K562 (cell line): ENCODE measurements around the gene CD164. TPM values are rescaled to one million over a fixed set of nuclear protein-coding genes. Genes with fewer than 3 reads are reported as not detected.

Source experiments
- ATF4 ChIP-seq: fragments of 450-650 bp; formaldehyde crosslinking; IDR thresholded peaks from 2 replicates; pipeline ENCODE4 v1.4.0; 2022; ENCODE audit warnings: mild to moderate bottlenecking, moderate library complexity
- FOSL1 ChIP-seq: fragments of 200-800 bp; sonication (Bioruptor generic); conservative IDR thresholded peaks from 2 replicates; pipeline ENCODE4 v1.6.1; 2016; ENCODE audit warnings: missing genetic modification characterization, missing compliant biosample characterization
- KAT7 ChIP-seq: sonication (generic); formaldehyde crosslinking; IDR thresholded peaks from 2 replicates; pipeline ENCODE4 v1.8.0; 2022; ENCODE audit warnings: missing genetic modification reagents, mild to moderate bottlenecking, borderline replicate concordance
- MGA ChIP-seq: fragments of 450-650 bp; IDR thresholded peaks from 2 replicates; pipeline ENCODE4 v1.6.1; 2016; ENCODE audit warnings: mild to moderate bottlenecking, moderate library complexity
- NFRKB ChIP-seq: fragments of 450-650 bp; IDR thresholded peaks from 2 replicates; pipeline ENCODE4 v1.6.1; 2016; ENCODE audit warnings: low read depth
- NFYB ChIP-seq: IDR thresholded peaks from 2 replicates; pipeline ENCODE4 v1.6.1; 2011; ENCODE audit warnings: mild to moderate bottlenecking, moderate library complexity; ENCODE audit not compliant: insufficient read length; ENCODE audit errors: extremely low read depth
- NONO ChIP-seq, 2 experiments: fragments of 200-400 bp in 1 of 2; fragments of 450-650 bp in 1 of 2; formaldehyde crosslinking in 1 of 2; IDR thresholded peaks; 2 replicates each; pipeline ENCODE4 v1.6.1; 2017; ENCODE audit warnings: low read depth in 2 of 2, mild to moderate bottlenecking in 2 of 2, moderate library complexity in 2 of 2, low read length in 1 of 2
- NRF1 ChIP-seq, 2 experiments: fragments of 450-650 bp; IDR thresholded peaks in 1 of 2; conservative IDR thresholded peaks in 1 of 2; 2 replicates each; pipeline ENCODE4 v1.6.1; 2014; ENCODE audit warnings: mild to moderate bottlenecking in 2 of 2
- RAD51 ChIP-seq: fragments of 450-650 bp; IDR thresholded peaks from 2 replicates; pipeline ENCODE4 v1.7.1; 2016; ENCODE audit warnings: low read depth, mild to moderate bottlenecking, borderline replicate concordance
- SMARCE1 ChIP-seq: fragments of 450-650 bp; IDR thresholded peaks from 2 replicates; pipeline ENCODE4 v1.7.1; 2016; ENCODE audit warnings: mild to moderate bottlenecking
- SP1 ChIP-seq: sonication (generic); formaldehyde crosslinking; IDR thresholded peaks from 2 replicates; pipeline ENCODE4 v1.8.1; 2022; ENCODE audit warnings: mild to moderate bottlenecking, missing genetic modification reagents
- SP2 ChIP-seq: IDR thresholded peaks from 2 replicates; pipeline ENCODE4 v1.6.1; 2011; ENCODE audit warnings: mild to moderate bottlenecking, low read depth, low read length, moderate library complexity; ENCODE audit not compliant: poor library complexity, severe bottlenecking; ENCODE audit errors: extremely low read depth
- ZC3H8 ChIP-seq: fragments of 450-650 bp; IDR thresholded peaks from 2 replicates; pipeline ENCODE4 v1.6.1; 2017
- ZNF165 ChIP-seq: fragments of 250-450 bp; sonication (Bioruptor Pico); IDR thresholded peaks from 2 replicates; pipeline ENCODE4 v1.4.0; 2020; ENCODE audit warnings: borderline replicate concordance
- ZNF197 ChIP-seq: fragments of 200-800 bp; sonication (Bioruptor generic); IDR thresholded peaks from 2 replicates; pipeline ENCODE4 v1.6.1; 2016; ENCODE audit warnings: low read depth, missing genetic modification characterization, missing compliant biosample characterization
- polyA plus RNA-seq, 8 experiments: library from polyadenylated mRNA; depleted of rRNA in 4 of 8; stranded (reverse) in 5 of 8; unstranded in 3 of 8; fragments of >200 nt; fragmentation: Nextera tagmentation in 2 of 8; fragmentation: Illumina TruSeq in 1 of 8; extraction: Ambion mirVana in 2 of 8; extraction: Trizol in 1 of 8; gene quantifications; 2 replicates each; pipeline versions ENCODE4 v1.2.1 to v1.2.3, GENCODE V29; 2011 to 2014; ENCODE audit warnings: inconsistent platforms in 1 of 8, missing spikeins in 1 of 8
- total RNA-seq, 7 experiments: library from RNA; depleted of rRNA in 6 of 7; stranded (reverse); fragments of >200 nt in 6 of 7; fragmentation: Illumina TruSeq in 2 of 7; extraction: Trizol in 2 of 7; gene quantifications; 2 replicates each; pipeline versions ENCODE4 v1.2.1 to v1.2.3, GENCODE V29; 2011 to 2021; ENCODE audit warnings: low replicate concordance in 1 of 7

The CD164 gene
- total and polyA plus RNA-seq, 9 of the 15 experiments (the other 6 are each of a cell fraction or from before 2014, with no cell fraction given), result 79.5 to 317 (median 165) TPM

GRCh38 chr6:109351231-109352130 is 30.8 kb downstream of the CD164 start (continued):
- TF ChIP-seq NFYB, result peak; percentile 11
- TF ChIP-seq ZNF197 (CRISPR knock-in tag), result no peak
- TF ChIP-seq NONO (IDR thresholded peaks at IDR 0.05; ENCODE audit: low read depth in 2 of 2, low read length in 1 of 2), result no peak
- TF ChIP-seq ATF4 (CRISPR knock-in tag), result no peak
- TF ChIP-seq SP2, result no peak
- TF ChIP-seq MGA, result peak; percentile 44; the same call in 1 of the 2 replicates
- no peak for TF ChIP-seq NRF1 (conservative IDR thresholded peaks at IDR 0.05 in 1 of 2, IDR thresholded peaks at IDR 0.05 in 1 of 2)
- TF ChIP-seq RAD51, result peak; percentile 27; the same call in 1 of the 2 replicates
- TF ChIP-seq ZNF165 (CRISPR knock-in tag), result no peak
- TF ChIP-seq FOSL1 (tag), result no peak
- TF ChIP-seq SMARCE1, result no peak
- TF ChIP-seq NFRKB, result peak; percentile 72; the same call in 1 of the 2 replicates
- TF ChIP-seq SP1 (CRISPR knock-in tag), result 0 out of 2 replicates have a peak, but pooled peaks have one; percentile 23
- TF ChIP-seq KAT7 (CRISPR knock-in tag), result no peak
- TF ChIP-seq ZC3H8, result no peak
- TF ChIP-seq, all 486 proteins: peak for 12
